GM18498 (cell line): ENCODE data around the gene PFKP.
"Not testable (repeated sequence)": the region's sequence is repeated elsewhere in the genome, so short reads cannot be mapped to it uniquely, and the experiment has no call there.

Experiments used
- ATAC-seq: cut with Tn5 transposase; IDR thresholded peaks from one replicate; pipeline ENCODE4 v1.9.1; 2021; ENCODE audit warnings: mild to moderate bottlenecking, moderate library complexity; ENCODE audit not compliant: unreplicated experiment

PFKP gene

GRCh38 chr10:3095373-3096139 is 28.2 kb downstream of the PFKP start:
- peak; percentile 75 for ATAC-seq

- no peak for ATAC-seq
These were observed 28.8 kb downstream of the PFKP start for GRCh38 chr10:3096149-3096548.

GRCh38 chr10:3097160-3097559 is 29.8 kb downstream of the PFKP start:
- no peak for ATAC-seq

DNA sequence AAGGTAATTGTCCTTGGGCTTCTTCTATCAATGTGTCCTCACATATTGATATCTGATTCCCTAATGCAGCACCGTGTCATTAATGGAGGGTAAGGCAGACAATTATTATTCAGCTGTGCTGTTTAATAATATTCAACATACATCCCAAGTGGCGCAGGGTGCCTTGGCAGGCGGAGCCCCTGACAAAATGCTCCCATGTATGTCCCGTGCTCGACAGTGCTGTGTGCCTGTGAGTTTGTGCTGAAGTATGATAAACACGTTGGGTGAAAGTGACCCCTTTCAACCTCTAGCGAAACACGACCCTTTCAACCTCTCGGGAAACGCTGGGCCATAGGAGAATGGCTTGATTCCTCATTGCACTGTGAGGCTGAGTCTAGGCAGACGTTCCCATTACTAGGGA is 31.3 kb downstream of the PFKP start:
- ATAC-seq: no peak

DNA sequence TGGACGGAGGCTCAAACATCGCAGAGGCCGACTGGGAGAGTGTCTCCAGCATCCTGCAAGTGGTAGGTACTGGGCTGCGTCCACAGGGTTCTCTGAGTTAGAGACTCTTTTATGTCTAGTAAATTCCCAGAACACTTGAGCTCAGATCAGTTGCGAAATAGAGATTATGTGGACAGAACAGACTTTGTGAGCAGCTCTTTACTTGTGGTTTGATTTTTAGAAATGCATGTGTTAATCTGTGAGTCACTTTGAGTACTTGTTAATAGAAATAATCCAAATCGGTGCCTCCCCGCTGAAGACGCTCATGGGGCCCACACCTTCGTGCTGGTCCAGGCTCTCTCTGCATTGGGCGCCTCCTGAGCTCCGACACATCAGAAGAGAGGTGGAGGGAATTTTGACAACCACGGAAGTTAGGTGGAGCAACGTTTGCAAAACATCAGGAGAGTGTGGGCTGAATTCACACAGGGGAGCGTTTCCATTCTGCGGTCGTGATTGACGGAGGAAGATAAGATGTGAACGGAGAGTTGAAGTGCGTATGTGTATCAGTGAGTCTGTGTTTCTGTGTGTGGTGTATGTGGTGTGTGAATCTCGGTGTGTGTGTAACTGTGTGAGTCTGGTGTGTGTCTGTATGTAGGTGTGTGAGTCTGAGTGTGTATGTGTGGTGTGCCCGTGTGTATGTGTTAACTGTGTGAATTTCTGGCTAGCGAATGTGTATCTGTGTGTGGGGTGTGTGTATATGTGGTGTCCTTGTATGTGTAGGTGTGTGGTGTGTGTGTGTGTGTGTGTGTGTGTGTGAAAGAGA is 32.1 kb downstream of the PFKP start:
- ATAC-seq: no peak

- no peak for ATAC-seq
These were observed 32.9 kb downstream of the PFKP start for GRCh38 chr10:3100093-3100792.

GRCh38 chr10:3100856-3101640 is 33.7 kb downstream of the PFKP start:
- no peak for ATAC-seq

DNA sequence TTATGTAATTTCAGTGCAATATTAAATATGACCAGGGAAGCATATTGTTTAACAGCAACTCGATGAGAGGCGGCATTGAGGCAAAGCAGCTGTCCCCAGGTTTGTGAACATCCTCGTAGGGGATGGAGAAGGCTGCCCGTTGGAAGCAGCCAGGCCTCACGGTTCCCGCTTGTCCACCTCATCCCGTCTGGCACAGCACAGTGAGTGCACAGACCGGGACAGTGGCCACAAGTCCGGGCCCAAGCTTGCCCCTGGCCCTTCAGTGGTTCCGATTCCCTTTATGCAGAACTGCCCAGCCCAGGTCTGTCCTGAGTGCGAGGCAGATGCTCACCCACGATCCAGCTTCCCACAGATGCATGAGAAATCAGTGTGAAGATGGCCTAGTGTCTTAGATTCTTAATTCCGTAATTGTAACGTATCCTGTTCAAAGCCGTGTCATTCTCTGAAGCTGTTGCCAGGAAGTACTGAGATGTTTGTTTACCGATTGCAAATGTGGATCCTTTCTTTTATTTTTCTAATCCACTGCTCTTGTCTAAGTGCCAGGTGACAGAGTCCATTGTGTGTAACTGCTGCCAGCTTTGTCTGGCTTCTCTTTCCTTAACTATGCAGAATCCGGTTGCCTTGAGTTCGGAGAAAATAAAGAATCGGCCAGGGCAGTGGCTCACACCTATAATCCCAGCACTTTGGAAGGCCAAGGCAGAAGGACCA is 35.5 kb downstream of the PFKP start:
- ATAC-seq: no peak

- no peak for ATAC-seq
These were observed 36.3 kb downstream of the PFKP start for GRCh38 chr10:3103646-3104045.

GRCh38 chr10:3104251-3104918 is 37.0 kb downstream of the PFKP start:
- no peak for ATAC-seq

GRCh38 chr10:3105166-3105565 is 37.8 kb downstream of the PFKP start:
- ATAC-seq: no peak

DNA sequence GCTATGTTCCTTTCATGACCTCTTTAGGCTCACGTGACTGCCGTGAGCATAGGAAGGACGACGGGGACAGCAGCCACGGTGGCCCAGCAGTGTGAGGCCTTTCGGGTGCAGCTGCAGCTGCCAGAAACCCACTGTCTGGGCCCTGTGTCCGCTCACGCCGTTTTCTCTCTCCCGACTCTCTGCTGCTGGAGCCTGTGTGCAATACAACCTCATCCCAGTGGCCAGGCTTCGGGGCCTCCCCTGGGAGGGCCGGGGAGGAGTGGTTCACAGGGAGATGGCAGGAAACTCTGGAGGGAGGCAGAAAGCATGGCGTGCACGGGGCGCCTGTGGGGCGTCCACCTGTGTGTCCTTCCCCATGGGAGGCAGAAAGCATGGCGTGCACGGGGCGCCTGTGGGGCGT is 38.6 kb downstream of the PFKP start:
- ATAC-seq: no peak

GRCh38 chr10:3106328-3106727 is 39.0 kb downstream of the PFKP start:
- not testable (repeated sequence) for ATAC-seq

DNA sequence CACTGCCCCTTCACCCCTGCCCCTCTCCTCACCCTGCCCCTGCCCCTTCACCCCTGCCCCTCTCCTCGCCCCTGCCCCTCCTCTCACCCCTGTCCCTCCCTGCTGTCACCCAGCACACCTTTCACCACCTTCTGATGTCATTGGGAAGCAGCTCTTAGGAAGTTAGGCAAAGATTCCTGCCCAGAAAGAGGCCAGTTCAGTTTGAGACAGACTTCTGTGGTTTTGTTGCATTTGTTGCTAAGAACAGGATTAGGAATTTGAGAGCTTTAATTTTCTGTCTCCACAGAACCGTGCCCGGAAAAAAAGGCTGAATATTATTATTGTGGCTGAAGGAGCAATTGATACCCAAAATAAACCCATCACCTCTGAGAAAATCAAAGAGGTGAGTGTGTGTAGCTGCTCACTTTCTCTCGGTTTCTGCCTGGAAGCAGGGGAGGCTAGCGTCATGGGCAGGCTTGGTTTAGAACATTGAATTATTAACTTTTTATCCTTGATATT is 39.6 kb downstream of the PFKP start:
- ATAC-seq: no peak

DNA sequence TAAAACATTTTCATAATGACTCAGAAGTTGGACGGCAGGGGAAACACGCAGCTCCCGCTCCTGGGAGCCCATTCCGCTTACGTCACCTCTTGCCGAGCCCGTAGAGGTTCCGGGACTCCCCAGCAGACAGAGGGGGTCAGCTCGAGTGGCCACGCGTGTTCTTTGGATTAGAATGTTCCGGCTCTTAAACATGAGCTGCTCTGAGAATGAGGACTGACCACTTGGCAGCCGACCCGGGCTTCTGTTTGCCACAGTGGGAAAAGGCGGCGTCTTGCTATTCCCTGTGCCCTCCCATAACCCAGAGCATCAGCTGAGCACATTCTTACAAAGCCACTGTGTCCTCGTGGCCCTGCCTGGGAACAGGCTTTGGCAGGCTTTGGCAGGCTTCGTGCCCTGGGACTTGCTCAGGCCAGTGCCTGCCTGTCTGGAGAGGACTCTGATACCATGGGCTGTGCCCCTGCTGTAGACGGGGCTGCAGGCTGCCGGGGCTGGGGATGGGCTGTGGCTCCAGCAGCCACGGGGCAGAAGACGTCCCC is 40.1 kb downstream of the PFKP start:
- ATAC-seq: no peak

- no peak for ATAC-seq
These were observed 40.7 kb downstream of the PFKP start for GRCh38 chr10:3108033-3108432.

- ATAC-seq: no peak
These were observed 41.3 kb downstream of the PFKP start for GRCh38 chr10:3108575-3109105.

DNA sequence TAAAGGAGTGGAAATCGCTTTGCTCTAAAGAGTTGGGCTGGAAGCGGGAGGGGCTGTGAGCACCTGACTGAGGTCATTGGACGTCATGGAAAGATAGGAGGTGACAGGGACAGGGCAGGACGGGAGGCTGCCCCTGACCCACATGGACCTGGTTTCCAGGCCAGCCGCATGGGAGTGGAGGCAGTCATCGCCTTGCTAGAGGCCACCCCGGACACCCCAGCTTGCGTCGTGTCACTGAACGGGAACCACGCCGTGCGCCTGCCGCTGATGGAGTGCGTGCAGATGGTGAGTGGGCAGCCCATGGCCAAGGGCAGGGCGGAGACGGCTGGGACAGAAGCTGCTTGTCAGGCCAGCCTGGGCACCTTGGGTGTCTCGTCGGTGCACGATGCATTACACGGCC is 41.8 kb downstream of the PFKP start:
- ATAC-seq: no peak

- ATAC-seq: no peak
These were observed 42.3 kb downstream of the PFKP start for GRCh38 chr10:3109633-3110032.
